Fibroblast of lung (primary cell): ENCODE results near the gene RREB1.

Experiments used
- EZH2 ChIP-seq: IDR thresholded peaks from 2 replicates; pipeline ENCODE4 v1.5.1; 2012; ENCODE audit warnings: low read length, control low read depth, mild to moderate bottlenecking; ENCODE audit errors: missing control alignments
- TF ChIP-seq, protein P1 (sequence below), 2 donors: IDR thresholded peaks in 1 of 2; conservative IDR thresholded peaks in 1 of 2; 1 replicate in 1 of 2; 2 replicates in 1 of 2; pipeline ENCODE4 v1.5.1; 2011 to 2012; ENCODE audit warnings: low read length in 2 of 2, control low read depth in 1 of 2, inconsistent platforms in 1 of 2, low read depth in 1 of 2, mild to moderate bottlenecking in 1 of 2

DNA sequence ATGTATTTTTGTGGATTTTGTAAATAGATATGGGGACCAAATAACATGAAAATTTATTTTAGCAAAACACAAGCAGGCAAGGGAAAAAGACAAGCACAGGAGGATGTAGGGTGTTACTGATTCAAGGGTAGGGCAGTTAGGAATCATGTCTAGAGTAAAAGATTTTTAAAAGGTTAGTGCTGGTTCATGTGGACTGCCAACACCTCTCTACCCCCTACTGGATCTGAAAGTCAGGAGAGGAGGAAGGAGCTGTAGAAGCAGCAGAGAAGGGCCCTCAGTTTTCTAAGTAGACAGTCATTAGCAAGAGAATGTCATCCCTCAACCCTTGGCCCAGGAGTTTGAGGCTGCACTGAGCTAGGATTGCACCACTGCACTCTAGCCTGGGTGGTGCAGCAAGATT, 95.2 kb downstream of the RREB1 start:
- TF ChIP-seq, protein P1, sequence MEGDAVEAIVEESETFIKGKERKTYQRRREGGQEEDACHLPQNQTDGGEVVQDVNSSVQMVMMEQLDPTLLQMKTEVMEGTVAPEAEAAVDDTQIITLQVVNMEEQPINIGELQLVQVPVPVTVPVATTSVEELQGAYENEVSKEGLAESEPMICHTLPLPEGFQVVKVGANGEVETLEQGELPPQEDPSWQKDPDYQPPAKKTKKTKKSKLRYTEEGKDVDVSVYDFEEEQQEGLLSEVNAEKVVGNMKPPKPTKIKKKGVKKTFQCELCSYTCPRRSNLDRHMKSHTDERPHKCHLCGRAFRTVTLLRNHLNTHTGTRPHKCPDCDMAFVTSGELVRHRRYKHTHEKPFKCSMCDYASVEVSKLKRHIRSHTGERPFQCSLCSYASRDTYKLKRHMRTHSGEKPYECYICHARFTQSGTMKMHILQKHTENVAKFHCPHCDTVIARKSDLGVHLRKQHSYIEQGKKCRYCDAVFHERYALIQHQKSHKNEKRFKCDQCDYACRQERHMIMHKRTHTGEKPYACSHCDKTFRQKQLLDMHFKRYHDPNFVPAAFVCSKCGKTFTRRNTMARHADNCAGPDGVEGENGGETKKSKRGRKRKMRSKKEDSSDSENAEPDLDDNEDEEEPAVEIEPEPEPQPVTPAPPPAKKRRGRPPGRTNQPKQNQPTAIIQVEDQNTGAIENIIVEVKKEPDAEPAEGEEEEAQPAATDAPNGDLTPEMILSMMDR (conservative IDR thresholded peaks at IDR 0.05 in 1 of 2, IDR thresholded peaks at IDR 0.05 in 1 of 2; ENCODE audit: low read depth in 1 of 2, low read length in 2 of 2): no peak
- no peak for TF ChIP-seq EZH2
